GM23338 (cell line): ENCODE measurements around the gene FXYD2. TPM values are rescaled to one million over a fixed set of nuclear protein-coding genes. Genes with fewer than 3 reads are reported as not detected.

Source experiments
- ATAC-seq: fragments of 200-7000 bp; cut with Tn5 transposase; 3 replicates; pipeline ENCODE4 v1.9.1; 2020
- DNase-seq: peaks from one replicate; pipeline ENCODE4 v3.0.0-alpha.2; 2015; ENCODE audit warnings: low spot score
- H2AFZ ChIP-seq: fragments of 200-600 bp; sonication (generic); 2 replicates; pipeline ENCODE4 v1.8.0; 2016; ENCODE audit warnings: antibody characterized with exemption, mild to moderate bottlenecking, moderate library complexity
- H3F3A ChIP-seq: fragments of 200-600 bp; sonication (generic); replicated peaks from 2 replicates; pipeline ENCODE4 v1.8.0; 2017; ENCODE audit warnings: antibody characterized with exemption, mixed run types, low read depth
- H3K27ac ChIP-seq: fragments of 200-600 bp; sonication (generic); 2 replicates; pipeline ENCODE4 v1.6.1; 2016; ENCODE audit warnings: low read depth
- H3K27me3 ChIP-seq: fragments of 200-600 bp; sonication (generic); 2 replicates; pipeline ENCODE4 v1.8.0; 2016; ENCODE audit warnings: mild to moderate bottlenecking, mixed run types, moderate library complexity; ENCODE audit not compliant: insufficient read depth
- H3K36me3 ChIP-seq: fragments of 200-600 bp; sonication (generic); 2 replicates; pipeline ENCODE4 v1.8.0; 2016; ENCODE audit warnings: mild to moderate bottlenecking; ENCODE audit not compliant: insufficient read depth
- H3K4me1 ChIP-seq: fragments of 200-600 bp; sonication (generic); 2 replicates; pipeline ENCODE4 v1.8.0; 2016; ENCODE audit warnings: mild to moderate bottlenecking, moderate library complexity; ENCODE audit not compliant: insufficient read depth
- H3K4me2 ChIP-seq: fragments of 200-600 bp; sonication (generic); 2 replicates; pipeline ENCODE4 v1.7.1; 2017; ENCODE audit warnings: mixed run types
- H3K4me3 ChIP-seq: fragments of 200-600 bp; sonication (generic); 2 replicates; pipeline ENCODE4 v1.6.1; 2016; ENCODE audit warnings: mixed run types
- H3K79me2 ChIP-seq: fragments of 200-600 bp; sonication (generic); replicated peaks from 2 replicates; pipeline ENCODE4 v1.8.0; 2017; ENCODE audit warnings: mild to moderate bottlenecking; ENCODE audit not compliant: insufficient read depth
- H3K9me2 ChIP-seq: fragments of 200-600 bp; sonication (generic); 2 replicates; pipeline ENCODE4 v1.8.0; 2017; ENCODE audit not compliant: insufficient read depth
- H4K20me1 ChIP-seq: fragments of 200-600 bp; sonication (generic); replicated peaks from 2 replicates; pipeline ENCODE4 v1.8.0; 2017; ENCODE audit warnings: mild to moderate bottlenecking; ENCODE audit not compliant: insufficient read depth
- H3K27ac Mint-ChIP-seq: 2 replicates; pipeline ENCODE4 v1.8.0; 2020; ENCODE audit warnings: inconsistent platforms, mild to moderate bottlenecking, moderate library complexity, mixed read lengths
- H3K27me3 Mint-ChIP-seq: 3 replicates; pipeline ENCODE4 v1.8.0; 2022; ENCODE audit warnings: low read depth, mild to moderate bottlenecking, moderate library complexity, mixed read lengths, inconsistent platforms; ENCODE audit not compliant: insufficient read depth, poor library complexity
- H3K36me3 Mint-ChIP-seq: 3 replicates; pipeline ENCODE4 v1.8.0; 2021; ENCODE audit warnings: low read depth, mild to moderate bottlenecking, inconsistent platforms, moderate library complexity, mixed read lengths
- H3K4me1 Mint-ChIP-seq: 3 replicates; pipeline ENCODE4 v1.8.0; 2020; ENCODE audit warnings: mild to moderate bottlenecking, inconsistent platforms, mixed read lengths
- H3K4me3 Mint-ChIP-seq: 3 replicates; pipeline ENCODE4 v1.8.0; 2021; ENCODE audit warnings: moderate library complexity, mild to moderate bottlenecking, inconsistent platforms, mixed read lengths
- H3K9me3 Mint-ChIP-seq: 3 replicates; pipeline ENCODE4 v1.8.0; 2020; ENCODE audit warnings: moderate library complexity, mild to moderate bottlenecking, inconsistent platforms, mixed read lengths
- CREB1 ChIP-seq: fragments of 250-450 bp; sonication (Bioruptor Pico); IDR thresholded peaks from 2 replicates; pipeline ENCODE4 v1.5.0; 2020; ENCODE audit warnings: low read depth, mild to moderate bottlenecking, moderate library complexity
- ETS1 ChIP-seq: IDR thresholded peaks from 2 replicates; pipeline ENCODE4 v1.6.1; 2016; ENCODE audit warnings: antibody characterized with exemption
- EZH2 ChIP-seq: fragments of 200-600 bp; sonication (generic); IDR thresholded peaks from one replicate; pipeline ENCODE4 v1.8.0; 2017; ENCODE audit warnings: antibody characterized with exemption, mild to moderate bottlenecking, low read depth; ENCODE audit not compliant: unreplicated experiment
- EZH2phosphoT487 ChIP-seq: fragments of 200-600 bp; sonication (generic); IDR thresholded peaks from one replicate; pipeline ENCODE4 v1.8.1; 2018; ENCODE audit warnings: antibody characterized with exemption; ENCODE audit not compliant: unreplicated experiment
- JUNB ChIP-seq: IDR thresholded peaks from one replicate; pipeline ENCODE4 v1.6.1; 2016; ENCODE audit warnings: antibody characterized with exemption; ENCODE audit not compliant: unreplicated experiment
- NANOG ChIP-seq: IDR thresholded peaks from 2 replicates; pipeline ENCODE4 v1.6.1; 2016; ENCODE audit warnings: antibody characterized with exemption, borderline replicate concordance
- POLR2AphosphoS5 ChIP-seq: IDR thresholded peaks from 2 replicates; pipeline ENCODE4 v1.6.1; 2016; ENCODE audit warnings: antibody characterized with exemption, low read depth
- REST ChIP-seq: IDR thresholded peaks from one replicate; pipeline ENCODE4 v1.6.1; 2018; ENCODE audit warnings: antibody characterized with exemption; ENCODE audit not compliant: unreplicated experiment
- STAT1 ChIP-seq: IDR thresholded peaks from one replicate; pipeline ENCODE4 v1.6.1; 2016; ENCODE audit warnings: antibody characterized with exemption; ENCODE audit not compliant: unreplicated experiment
- ZNF114 ChIP-seq: fragments of 250-450 bp; sonication (Bioruptor Pico); IDR thresholded peaks from 2 replicates; pipeline ENCODE4 v1.5.0; 2020; ENCODE audit warnings: mild to moderate bottlenecking, moderate library complexity
- ZNF331 ChIP-seq: fragments of 250-450 bp; sonication (Bioruptor Pico); IDR thresholded peaks from 2 replicates; pipeline ENCODE4 v1.5.0; 2020; ENCODE audit warnings: low read depth, mild to moderate bottlenecking, moderate library complexity
- ZNF462 ChIP-seq: fragments of 250-450 bp; sonication (Bioruptor Pico); IDR thresholded peaks from 2 replicates; pipeline ENCODE4 v1.5.0; 2020; ENCODE audit warnings: mild to moderate bottlenecking, moderate library complexity
- polyA plus RNA-seq: library from polyadenylated mRNA; unstranded; fragments of >200 nt; fragmentation: Nextera tagmentation; extraction: Ambion mirVana; gene quantifications from 2 replicates; pipeline ENCODE4 v1.2.1, GENCODE V29; 2016
- total RNA-seq: library from RNA; depleted of rRNA; stranded (reverse); fragments of >200 nt; shearing (Covaris generic); gene quantifications from 2 replicates; pipeline ENCODE4 v1.2.3, GENCODE V29; 2014
- TF ChIP-seq, protein P1 (sequence below), 2 experiments: fragments of 200-600 bp in 1 of 2; sonication (generic) in 1 of 2; conservative IDR thresholded peaks; 2 replicates each; pipeline versions ENCODE4 v1.5.1 to v1.6.1; 2016 to 2017; ENCODE audit warnings: antibody characterized with exemption in 2 of 2, low read depth in 2 of 2, mild to moderate bottlenecking in 2 of 2, moderate library complexity in 1 of 2

The FXYD2 gene
- total and polyA plus RNA-seq, 2 experiments from 2014 or later, result 0.59 to 1.4 TPM

- no peaks in the 10 kb centered on the region for H3F3A ChIP-seq
- no peak overlapping the region for H3K4me3 ChIP-seq
- no peak overlapping the region for H3K27ac ChIP-seq
- ATAC-seq (no peak), DNase-seq (no peak)
- peaks cover 22% of the 10 kb centered on the region for H3K27me3 Mint-ChIP-seq
- H3K27me3 ChIP-seq, result no peaks in the 10 kb centered on the region
- H3K9me2 ChIP-seq, result no peaks in the 10 kb centered on the region
- TF ChIP-seq POLR2AphosphoS5, result no peak
- no peak for TF ChIP-seq CREB1 (CRISPR knock-in tag)
- no peak for TF ChIP-seq ETS1
- no peak for TF ChIP-seq NANOG
- TF ChIP-seq REST, result no peak
- TF ChIP-seq EZH2, result no peak
- no peak for TF ChIP-seq EZH2phosphoT487
- TF ChIP-seq, protein P1, sequence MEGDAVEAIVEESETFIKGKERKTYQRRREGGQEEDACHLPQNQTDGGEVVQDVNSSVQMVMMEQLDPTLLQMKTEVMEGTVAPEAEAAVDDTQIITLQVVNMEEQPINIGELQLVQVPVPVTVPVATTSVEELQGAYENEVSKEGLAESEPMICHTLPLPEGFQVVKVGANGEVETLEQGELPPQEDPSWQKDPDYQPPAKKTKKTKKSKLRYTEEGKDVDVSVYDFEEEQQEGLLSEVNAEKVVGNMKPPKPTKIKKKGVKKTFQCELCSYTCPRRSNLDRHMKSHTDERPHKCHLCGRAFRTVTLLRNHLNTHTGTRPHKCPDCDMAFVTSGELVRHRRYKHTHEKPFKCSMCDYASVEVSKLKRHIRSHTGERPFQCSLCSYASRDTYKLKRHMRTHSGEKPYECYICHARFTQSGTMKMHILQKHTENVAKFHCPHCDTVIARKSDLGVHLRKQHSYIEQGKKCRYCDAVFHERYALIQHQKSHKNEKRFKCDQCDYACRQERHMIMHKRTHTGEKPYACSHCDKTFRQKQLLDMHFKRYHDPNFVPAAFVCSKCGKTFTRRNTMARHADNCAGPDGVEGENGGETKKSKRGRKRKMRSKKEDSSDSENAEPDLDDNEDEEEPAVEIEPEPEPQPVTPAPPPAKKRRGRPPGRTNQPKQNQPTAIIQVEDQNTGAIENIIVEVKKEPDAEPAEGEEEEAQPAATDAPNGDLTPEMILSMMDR (conservative IDR thresholded peaks at IDR 0.05; ENCODE audit: low read depth in 2 of 2), result no peak
- no peak for TF ChIP-seq ZNF331 (CRISPR knock-in tag)
- no peak for TF ChIP-seq ZNF462 (CRISPR knock-in tag)
- TF ChIP-seq ZNF114 (CRISPR knock-in tag), result no peak
- no peak for TF ChIP-seq JUNB
- no peak for TF ChIP-seq STAT1
- no peak overlapping the region for H3K27ac Mint-ChIP-seq
- H3K36me3 Mint-ChIP-seq, result no peaks in the 10 kb centered on the region
- no peaks in the 10 kb centered on the region for H4K20me1 ChIP-seq
- no peaks in the 10 kb centered on the region for H3K79me2 ChIP-seq
- no peaks in the 10 kb centered on the region for H3K36me3 ChIP-seq
- no peaks in the 10 kb centered on the region for H3K9me3 Mint-ChIP-seq
- no peak overlapping the region for H3K4me2 ChIP-seq
- no peak overlapping the region for H3K4me3 Mint-ChIP-seq
- H2AFZ ChIP-seq, result no peak overlapping the region
- peaks cover 4% of the 10 kb centered on the region; the same call in 1 of the 2 replicates for H3K4me1 ChIP-seq
- H3K4me1 Mint-ChIP-seq, result peaks cover 23% of the 10 kb centered on the region
Observed at GRCh38 chr11:117829369-117829725, 4.8 kb upstream of the FXYD2 start.
